ENCODE results near the gene KCNIP4.

The KCNIP4 gene

DNA sequence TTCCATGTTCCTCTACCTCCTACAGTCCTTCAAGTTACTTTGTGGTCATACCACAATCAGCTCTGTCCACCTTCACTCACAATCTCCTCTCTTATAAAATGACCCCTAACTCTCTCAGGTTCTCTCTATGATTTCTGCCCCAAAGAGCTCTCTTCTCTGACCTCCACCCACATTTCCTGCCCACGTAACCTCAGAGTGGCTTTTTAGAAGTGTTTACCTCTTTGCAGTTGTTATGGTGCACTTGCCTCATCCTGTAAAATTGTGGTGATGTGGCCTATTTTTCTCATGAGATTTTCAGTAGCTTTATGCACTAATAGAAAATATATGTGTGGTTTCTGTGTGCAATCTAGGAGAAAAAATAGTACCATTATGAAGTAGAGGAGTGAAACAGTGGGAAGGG lies 1032.5 kb downstream of the KCNIP4 start:
- no peak for DNase-seq

DNA sequence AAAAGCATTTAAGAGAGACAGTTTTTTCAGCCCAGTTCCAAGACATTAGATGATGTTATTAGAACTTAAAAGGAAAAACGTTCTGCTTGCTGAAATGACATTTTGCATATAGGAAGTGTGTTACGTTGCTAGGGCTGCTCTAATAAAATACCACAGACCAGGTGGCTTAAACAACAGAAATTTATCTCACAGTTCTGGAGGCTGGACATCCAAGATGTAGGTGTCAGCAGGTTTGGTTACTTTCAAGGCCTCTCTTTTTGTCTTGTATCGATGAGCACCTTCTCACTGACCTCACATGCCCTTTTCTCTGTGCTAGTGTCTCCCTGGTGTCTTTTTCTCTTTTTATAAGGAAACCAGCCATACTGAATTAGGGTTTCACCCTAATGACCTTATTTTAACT lies 1043.6 kb downstream of the KCNIP4 start:
- DNase-seq = no peak

DNA sequence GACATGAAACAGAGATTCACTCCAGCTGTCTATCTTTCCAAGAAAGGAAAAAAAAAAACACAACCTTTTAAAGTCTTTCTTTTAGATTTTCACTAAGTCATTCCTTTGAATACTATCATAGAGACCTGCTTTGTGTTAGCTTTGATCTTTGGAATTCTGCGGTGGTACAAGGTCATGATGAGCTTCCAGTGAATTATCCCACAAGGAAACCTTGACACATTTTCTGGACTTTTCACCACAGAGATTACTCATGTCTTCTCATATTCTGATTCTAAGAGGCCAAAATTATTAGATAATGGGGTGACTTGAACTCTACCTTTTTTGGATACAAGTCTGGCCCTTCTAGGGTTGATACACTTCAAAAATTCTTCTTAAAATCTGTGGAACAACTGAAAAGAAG lies 1046.7 kb downstream of the KCNIP4 start:
- no peak for DNase-seq

GRCh38 chr4:20899591-20899990 lies 1049.0 kb downstream of the KCNIP4 start:
- no peak for DNase-seq

DNA sequence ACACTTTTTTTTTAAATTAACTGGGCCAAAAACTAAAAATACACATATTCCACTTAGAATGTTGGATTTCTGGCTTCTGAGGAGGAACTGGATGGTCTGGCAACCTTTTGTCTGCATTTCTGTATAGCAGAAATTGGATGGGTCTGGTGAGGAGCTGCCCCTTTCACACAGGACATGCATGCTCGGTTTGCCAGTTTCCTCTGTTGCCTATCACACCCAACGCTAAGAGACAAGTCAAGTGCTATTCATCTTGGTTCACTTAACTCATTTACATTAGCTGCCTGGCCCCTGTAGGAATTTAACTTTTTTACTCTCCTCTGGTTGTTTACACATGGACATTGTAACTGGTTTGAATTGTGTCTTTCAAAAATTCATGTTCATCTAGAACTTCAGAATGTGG lies 1052.6 kb downstream of the KCNIP4 start:
- no peak for DNase-seq

GRCh38 chr4:20895208-20895607 lies 1053.4 kb downstream of the KCNIP4 start:
- no peak for DNase-seq

DNA sequence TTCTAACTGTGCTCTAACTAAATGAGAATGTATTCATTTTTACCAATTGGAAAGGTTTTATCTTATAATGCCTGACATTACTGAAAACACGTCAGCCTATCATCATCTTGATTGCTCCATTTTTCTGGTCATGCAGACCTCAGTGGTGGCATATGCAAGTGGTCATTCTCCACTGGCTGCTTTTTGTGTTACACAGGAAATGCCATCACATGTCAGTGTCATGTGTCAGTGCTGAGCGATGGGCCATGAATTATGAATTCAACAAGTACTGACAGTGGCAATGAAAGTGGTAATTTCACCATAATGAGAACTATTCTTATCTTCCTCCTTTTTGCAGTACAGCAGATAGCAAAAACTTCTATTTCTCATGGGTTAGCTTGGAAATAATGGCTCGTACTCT lies 1057.8 kb downstream of the KCNIP4 start:
- no peak for DNase-seq

DNA sequence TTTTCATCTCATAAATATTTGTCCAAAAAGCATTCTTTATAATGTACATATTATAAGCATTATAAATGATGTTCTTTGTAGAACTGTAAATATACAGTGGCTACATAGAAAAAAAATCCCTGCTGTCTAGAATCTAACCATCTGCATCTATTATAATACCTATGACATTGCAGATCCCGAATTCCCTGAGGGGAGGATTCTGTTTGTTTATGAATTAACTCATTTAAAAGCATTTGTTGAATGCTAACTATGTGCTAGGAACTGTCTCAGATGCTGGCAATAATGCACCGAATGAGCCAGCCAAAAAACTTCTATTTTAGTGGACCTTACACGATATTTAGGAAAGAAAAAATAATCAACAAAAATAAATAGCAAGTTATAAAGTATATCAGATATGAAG lies 1058.7 kb downstream of the KCNIP4 start:
- no peak for DNase-seq

GRCh38 chr4:20883677-20884076 lies 1064.9 kb downstream of the KCNIP4 start:
- DNase-seq = no peak

DNA sequence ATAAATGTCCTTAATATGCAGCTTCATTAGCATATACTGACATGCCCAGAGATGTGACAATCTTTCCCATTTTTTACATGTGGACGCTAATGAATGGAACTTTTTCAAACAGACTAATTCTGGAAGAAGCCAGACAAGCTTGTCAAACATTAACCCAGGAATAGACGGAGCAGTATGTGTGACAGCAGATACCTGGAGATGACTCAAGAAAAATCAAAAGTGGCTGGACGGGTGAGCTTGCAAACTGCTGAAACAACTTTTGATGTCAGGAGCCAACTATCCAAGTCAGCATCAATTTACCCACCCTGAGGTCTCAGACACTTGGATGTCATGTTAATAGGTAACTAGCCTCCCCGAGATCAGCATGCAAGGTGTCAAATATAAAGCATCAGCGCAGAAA lies 1065.3 kb downstream of the KCNIP4 start:
- DNase-seq = no peak

- no peak for DNase-seq
Measured at GRCh38 chr4:20882500-20882899, 1066.1 kb downstream of the KCNIP4 start.

GRCh38 chr4:20881658-20882057 lies 1066.9 kb downstream of the KCNIP4 start:
- DNase-seq = no peak

DNA sequence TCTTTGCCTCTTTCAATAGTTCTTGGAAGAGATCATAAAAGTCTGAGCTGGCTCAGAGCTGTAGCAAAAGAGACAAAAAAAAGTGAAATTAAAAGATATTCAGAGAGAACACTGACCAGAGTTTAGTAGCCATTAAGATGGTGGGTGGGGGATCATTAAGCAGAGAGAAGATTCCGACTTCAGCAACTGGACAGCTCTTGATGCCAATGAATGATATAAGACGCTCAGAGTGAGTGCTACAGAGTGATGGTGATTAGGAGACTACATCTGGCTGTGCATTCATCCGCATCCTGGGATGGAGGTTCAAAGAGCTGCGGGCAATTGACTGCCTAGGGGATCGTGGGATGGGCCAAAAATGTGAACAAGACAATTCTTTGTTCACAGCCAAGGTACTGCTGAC lies 1069.8 kb downstream of the KCNIP4 start:
- no peak for DNase-seq

DNA sequence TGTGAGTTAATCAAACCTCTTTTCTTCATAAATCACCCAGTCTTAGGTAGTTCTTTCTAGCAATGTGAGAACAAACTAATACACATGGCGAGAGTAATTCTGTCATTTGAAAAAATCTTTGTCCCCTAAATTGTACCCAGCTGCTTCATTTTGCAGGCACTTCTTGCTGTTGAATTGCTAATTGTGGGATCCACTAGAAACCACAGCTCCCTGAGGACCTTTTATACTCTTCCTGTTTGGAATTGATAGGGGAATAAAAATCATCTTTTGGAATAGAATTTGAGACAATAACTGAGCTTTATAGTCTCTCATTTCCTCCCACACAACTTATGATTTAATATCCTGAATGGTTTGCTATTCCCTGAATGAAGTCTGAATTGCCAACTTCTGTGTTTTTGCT lies 1078.1 kb downstream of the KCNIP4 start:
- no peak for DNase-seq

DNA sequence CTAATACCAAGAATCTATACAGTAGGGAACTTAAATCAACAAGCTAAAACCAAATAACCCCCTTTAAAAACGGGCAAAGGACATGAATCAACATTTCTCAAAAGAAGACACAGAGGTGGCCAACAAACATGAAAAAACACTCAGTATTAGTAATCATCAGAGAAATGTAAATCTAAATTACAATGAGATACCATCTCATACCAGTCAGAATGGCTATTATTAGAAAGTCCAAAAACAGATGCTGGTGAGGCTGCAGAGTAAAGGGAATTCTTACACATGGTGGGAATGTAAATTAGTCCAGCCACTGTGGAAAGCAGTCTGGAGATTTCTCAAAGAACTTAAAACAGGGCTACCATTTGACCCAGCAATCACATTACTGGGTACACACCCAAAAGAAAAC lies 1080.5 kb downstream of the KCNIP4 start:
- no peak for DNase-seq

DNA sequence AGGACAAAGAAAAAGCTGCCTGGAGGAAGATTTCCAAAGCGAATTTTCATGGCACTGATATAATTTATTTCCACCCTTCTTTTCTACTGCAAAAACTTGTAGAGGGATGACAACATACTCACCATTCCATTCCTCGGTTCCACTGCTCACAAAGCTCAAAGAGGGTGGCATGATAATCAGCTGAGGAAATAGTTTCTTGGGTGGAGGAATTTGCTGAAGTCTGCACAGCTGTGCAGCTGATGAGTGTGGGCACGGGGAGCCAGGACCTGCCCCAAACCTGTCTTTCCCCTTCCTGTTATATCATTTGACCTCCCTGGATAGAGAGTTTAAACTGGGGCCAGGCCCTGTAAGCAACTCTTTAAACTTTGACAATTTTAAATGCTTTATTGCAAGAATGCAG lies 1087.7 kb downstream of the KCNIP4 start:
- no peak for DNase-seq

- DNase-seq = no peak
Measured at GRCh38 chr4:20859097-20859781, 1089.3 kb downstream of the KCNIP4 start.

- no peak for DNase-seq
Measured at GRCh38 chr4:20857081-20857480, 1091.5 kb downstream of the KCNIP4 start.

DNA sequence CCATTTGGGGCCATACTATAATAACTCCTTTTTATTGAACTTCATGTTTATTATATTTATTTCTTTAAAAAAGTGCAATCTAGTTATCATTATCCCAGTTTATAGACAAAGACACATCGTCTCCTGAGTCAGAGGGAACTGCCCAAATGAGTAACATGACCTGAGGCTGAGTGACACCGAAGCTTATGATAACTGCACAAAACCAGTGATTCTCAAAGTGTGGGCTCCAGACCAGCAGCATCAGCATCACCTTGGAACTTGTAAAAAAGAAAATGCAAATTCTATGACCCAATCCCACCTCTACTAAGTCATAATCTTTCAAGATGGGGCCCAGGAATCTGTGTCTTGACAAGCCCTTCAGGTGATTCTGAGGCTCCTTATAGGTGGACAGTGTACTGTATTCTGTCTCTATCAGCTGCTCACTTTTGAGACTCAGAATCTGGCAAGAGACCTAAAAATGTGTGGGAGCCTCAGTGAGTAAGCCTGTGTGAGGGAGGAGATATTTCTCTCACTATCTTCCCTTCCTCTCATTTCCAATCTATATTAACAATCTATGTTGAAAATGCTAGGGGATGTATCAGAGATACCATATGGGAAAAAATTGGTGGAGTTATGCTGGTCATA lies 1101.3 kb downstream of the KCNIP4 start:
- DNase-seq = no peak

GRCh38 chr4:20844311-20844710 lies 1104.3 kb downstream of the KCNIP4 start:
- DNase-seq = no peak

- DNase-seq = no peak
Measured at GRCh38 chr4:20840648-20841190, 1107.9 kb downstream of the KCNIP4 start.

- no peak for DNase-seq
Measured at GRCh38 chr4:20839957-20840356, 1108.6 kb downstream of the KCNIP4 start.

GRCh38 chr4:20838476-20838875 lies 1110.1 kb downstream of the KCNIP4 start:
- DNase-seq = no peak

DNA sequence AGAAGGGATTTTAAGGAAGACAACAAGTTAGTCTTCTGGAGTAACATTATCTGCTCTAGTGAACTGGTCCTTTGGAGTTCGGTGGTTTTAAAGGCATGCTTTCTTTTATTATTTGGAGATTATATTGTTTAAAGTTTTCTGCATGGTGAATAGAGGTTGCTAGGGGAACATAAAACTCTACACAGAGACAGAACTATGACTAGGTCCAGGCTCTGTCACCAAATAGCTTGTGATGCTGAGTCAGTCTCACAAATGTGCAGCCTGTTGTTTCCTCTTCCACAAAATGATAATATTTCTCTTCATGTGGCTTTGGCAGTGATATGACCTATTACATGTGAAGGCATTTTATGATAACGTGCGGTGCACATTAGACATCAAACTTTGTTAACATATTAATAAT lies 1115.7 kb downstream of the KCNIP4 start:
- DNase-seq = no peak

- no peak for DNase-seq
Measured at GRCh38 chr4:20831746-20832145, 1116.8 kb downstream of the KCNIP4 start.
